ENCODE data around the gene MMP17.

MMP17 gene

GRCh38 chr12:131786331-131786730 lies 41.9 kb upstream of the MMP17 start:
- no peak for DNase-seq (ENCODE audit: low read depth in 1 of 2, low spot score in 1 of 2)
- Histone ChIP-seq H3K27me3 (ENCODE audit: insufficient read depth, poor library complexity, severe bottlenecking) (no peaks in the 10 kb centered on the region), H3K4me3 (replicated peaks; ENCODE audit: insufficient read depth, low read length) (no peak overlapping the region), H3K27ac (replicated peaks) (no peak overlapping the region)
- TF ChIP-seq, protein P1, sequence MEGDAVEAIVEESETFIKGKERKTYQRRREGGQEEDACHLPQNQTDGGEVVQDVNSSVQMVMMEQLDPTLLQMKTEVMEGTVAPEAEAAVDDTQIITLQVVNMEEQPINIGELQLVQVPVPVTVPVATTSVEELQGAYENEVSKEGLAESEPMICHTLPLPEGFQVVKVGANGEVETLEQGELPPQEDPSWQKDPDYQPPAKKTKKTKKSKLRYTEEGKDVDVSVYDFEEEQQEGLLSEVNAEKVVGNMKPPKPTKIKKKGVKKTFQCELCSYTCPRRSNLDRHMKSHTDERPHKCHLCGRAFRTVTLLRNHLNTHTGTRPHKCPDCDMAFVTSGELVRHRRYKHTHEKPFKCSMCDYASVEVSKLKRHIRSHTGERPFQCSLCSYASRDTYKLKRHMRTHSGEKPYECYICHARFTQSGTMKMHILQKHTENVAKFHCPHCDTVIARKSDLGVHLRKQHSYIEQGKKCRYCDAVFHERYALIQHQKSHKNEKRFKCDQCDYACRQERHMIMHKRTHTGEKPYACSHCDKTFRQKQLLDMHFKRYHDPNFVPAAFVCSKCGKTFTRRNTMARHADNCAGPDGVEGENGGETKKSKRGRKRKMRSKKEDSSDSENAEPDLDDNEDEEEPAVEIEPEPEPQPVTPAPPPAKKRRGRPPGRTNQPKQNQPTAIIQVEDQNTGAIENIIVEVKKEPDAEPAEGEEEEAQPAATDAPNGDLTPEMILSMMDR (IDR thresholded peaks at IDR 0.05; ENCODE audit: insufficient read depth, low read length), result no peak
- TF ChIP-seq GABPA (IDR thresholded peaks at IDR 0.05; ENCODE audit: low read depth) (no peak), POLR2AphosphoS5 (IDR thresholded peaks at IDR 0.05; ENCODE audit: low read depth) (no peak), SPI1 (IDR thresholded peaks at IDR 0.05; ENCODE audit: borderline replicate concordance, low read depth) (no peak)
- TF ChIP-seq, protein P2, sequence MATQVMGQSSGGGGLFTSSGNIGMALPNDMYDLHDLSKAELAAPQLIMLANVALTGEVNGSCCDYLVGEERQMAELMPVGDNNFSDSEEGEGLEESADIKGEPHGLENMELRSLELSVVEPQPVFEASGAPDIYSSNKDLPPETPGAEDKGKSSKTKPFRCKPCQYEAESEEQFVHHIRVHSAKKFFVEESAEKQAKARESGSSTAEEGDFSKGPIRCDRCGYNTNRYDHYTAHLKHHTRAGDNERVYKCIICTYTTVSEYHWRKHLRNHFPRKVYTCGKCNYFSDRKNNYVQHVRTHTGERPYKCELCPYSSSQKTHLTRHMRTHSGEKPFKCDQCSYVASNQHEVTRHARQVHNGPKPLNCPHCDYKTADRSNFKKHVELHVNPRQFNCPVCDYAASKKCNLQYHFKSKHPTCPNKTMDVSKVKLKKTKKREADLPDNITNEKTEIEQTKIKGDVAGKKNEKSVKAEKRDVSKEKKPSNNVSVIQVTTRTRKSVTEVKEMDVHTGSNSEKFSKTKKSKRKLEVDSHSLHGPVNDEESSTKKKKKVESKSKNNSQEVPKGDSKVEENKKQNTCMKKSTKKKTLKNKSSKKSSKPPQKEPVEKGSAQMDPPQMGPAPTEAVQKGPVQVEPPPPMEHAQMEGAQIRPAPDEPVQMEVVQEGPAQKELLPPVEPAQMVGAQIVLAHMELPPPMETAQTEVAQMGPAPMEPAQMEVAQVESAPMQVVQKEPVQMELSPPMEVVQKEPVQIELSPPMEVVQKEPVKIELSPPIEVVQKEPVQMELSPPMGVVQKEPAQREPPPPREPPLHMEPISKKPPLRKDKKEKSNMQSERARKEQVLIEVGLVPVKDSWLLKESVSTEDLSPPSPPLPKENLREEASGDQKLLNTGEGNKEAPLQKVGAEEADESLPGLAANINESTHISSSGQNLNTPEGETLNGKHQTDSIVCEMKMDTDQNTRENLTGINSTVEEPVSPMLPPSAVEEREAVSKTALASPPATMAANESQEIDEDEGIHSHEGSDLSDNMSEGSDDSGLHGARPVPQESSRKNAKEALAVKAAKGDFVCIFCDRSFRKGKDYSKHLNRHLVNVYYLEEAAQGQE (IDR thresholded peaks at IDR 0.05; ENCODE audit: insufficient replicate concordance, low read depth), result no peak

DNA sequence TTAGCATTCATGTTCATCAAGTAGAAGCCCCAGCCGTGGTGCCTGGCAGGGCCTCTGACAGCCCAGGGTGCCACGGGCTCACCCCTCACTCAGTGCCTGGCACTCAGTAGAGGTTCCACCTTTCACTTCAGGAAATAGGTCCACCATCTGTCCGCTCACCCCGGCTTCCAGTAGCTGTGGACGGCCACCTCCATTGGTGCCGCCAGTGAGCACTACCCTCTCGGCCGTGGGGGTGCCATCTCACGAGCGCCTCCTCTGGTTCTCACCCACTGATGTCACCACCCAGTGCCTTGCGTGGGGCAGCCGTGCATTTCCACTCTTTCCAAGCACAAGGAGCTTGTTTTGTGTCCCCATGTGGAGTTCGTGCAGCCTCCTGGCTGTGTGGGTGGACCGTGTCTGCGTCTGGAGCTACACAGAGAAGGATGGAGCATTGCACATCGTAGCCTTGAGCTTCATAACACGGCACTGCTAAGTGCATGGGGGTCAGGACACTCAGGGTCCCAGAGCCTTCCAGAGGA lies 41.0 kb upstream of the MMP17 start:
- Histone ChIP-seq H3K4me3 (replicated peaks; ENCODE audit: insufficient read depth, low read length) (no peak overlapping the region), H3K27me3 (ENCODE audit: insufficient read depth, poor library complexity, severe bottlenecking) (no peaks in the 10 kb centered on the region), H3K27ac (replicated peaks) (no peak overlapping the region)
- no peak for DNase-seq (ENCODE audit: low read depth in 1 of 2, low spot score in 1 of 2)
- no peak for TF ChIP-seq POLR2AphosphoS5 (IDR thresholded peaks at IDR 0.05; ENCODE audit: low read depth)
- TF ChIP-seq, protein P1 (IDR thresholded peaks at IDR 0.05; ENCODE audit: insufficient read depth, low read length), result no peak
- TF ChIP-seq GABPA (IDR thresholded peaks at IDR 0.05; ENCODE audit: low read depth), result no peak

DNA sequence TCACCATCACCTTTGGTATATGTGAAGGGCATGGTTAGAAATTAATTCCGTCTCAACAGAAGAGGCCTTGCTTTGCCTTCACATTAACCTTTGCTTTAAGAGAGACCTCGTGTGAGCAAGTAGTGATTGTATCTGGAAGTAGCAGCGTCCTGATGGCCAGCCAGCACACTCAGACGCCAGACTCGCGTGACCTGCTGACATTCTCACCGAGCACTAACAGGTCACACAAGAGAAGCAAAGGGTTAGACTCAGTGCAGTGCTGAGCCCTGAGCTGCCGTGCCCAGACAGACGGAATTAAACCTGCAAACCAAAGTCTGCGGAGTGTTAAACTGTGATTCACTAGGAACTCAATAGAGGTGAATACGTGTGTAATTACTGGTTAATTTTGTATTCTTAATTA lies 40.1 kb upstream of the MMP17 start:
- no peak overlapping the region for H3K27ac ChIP-seq (replicated peaks)
- no peak overlapping the region for H3K4me3 ChIP-seq (replicated peaks; ENCODE audit: insufficient read depth, low read length)
- H3K27me3 ChIP-seq (ENCODE audit: insufficient read depth, poor library complexity, severe bottlenecking), result no peaks in the 10 kb centered on the region
- DNase-seq (ENCODE audit: low read depth in 1 of 2, low spot score in 1 of 2), result no peak
- TF ChIP-seq, protein P1 (IDR thresholded peaks at IDR 0.05; ENCODE audit: insufficient read depth, low read length), result no peak
- TF ChIP-seq, protein P2 (IDR thresholded peaks at IDR 0.05; ENCODE audit: insufficient replicate concordance, low read depth), result no peak
- no peak for TF ChIP-seq POLR2AphosphoS5 (IDR thresholded peaks at IDR 0.05; ENCODE audit: low read depth)
- no peak for TF ChIP-seq SPI1 (IDR thresholded peaks at IDR 0.05; ENCODE audit: borderline replicate concordance, low read depth)
- TF ChIP-seq GABPA (IDR thresholded peaks at IDR 0.05; ENCODE audit: low read depth), result no peak

GRCh38 chr12:131789638-131790037 lies 38.6 kb upstream of the MMP17 start:
- no peaks in the 10 kb centered on the region for H3K27me3 ChIP-seq (ENCODE audit: insufficient read depth, poor library complexity, severe bottlenecking)
- H3K27ac ChIP-seq (replicated peaks), result no peak overlapping the region
- H3K4me3 ChIP-seq (replicated peaks; ENCODE audit: insufficient read depth, low read length), result no peak overlapping the region
- no peak for DNase-seq (ENCODE audit: low read depth in 1 of 2, low spot score in 1 of 2)
- TF ChIP-seq POLR2AphosphoS5 (IDR thresholded peaks at IDR 0.05; ENCODE audit: low read depth), result no peak
- TF ChIP-seq GABPA (IDR thresholded peaks at IDR 0.05; ENCODE audit: low read depth), result no peak
- TF ChIP-seq, protein P1 (IDR thresholded peaks at IDR 0.05; ENCODE audit: insufficient read depth, low read length), result no peak
- TF ChIP-seq, protein P2 (IDR thresholded peaks at IDR 0.05; ENCODE audit: insufficient replicate concordance, low read depth), result no peak
- no peak for TF ChIP-seq SPI1 (IDR thresholded peaks at IDR 0.05; ENCODE audit: borderline replicate concordance, low read depth)

All from HL-60 (cell line).